NCI-H526 treated with DMSO at 0.1 percent for 48 hours (cell line): ENCODE measurements around the gene KRTAP10-9.
"Not testable (repeated sequence)": the region's sequence is repeated elsewhere in the genome, so short reads cannot be mapped to it uniquely, and the experiment has no call there.

Source experiments
- DNase-seq: peaks from one replicate; lab custom pipeline; 2025; lab: John Stamatoyannopoulos, UW

Gene KRTAP10-9

GRCh38 chr21:44596068-44596725, 30.7 kb upstream of the KRTAP10-9 start:
- no peak for DNase-seq

DNA sequence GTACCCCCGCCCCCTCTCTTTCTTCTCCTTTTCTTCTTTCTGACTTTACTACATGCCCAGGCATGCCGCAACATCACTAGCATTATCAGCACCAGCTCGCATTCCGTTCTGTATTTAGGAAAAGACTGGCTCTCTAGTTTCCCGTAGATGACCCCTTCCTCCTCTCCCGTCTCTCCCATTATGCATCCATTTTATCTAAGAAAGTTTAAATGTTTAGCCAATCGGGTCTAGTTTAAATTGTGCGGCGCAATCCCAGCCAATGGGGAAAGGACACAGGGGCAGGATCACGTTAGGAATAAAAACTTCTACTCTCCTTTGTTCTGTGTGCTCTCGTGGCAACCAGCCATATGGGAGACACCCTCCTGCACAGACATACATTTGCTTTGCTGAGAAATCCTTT, 28.8 kb upstream of the KRTAP10-9 start:
- no peak for DNase-seq

- DNase-seq: no peak
Observed at GRCh38 chr21:44599264-44600029, 27.4 kb upstream of the KRTAP10-9 start.

DNA sequence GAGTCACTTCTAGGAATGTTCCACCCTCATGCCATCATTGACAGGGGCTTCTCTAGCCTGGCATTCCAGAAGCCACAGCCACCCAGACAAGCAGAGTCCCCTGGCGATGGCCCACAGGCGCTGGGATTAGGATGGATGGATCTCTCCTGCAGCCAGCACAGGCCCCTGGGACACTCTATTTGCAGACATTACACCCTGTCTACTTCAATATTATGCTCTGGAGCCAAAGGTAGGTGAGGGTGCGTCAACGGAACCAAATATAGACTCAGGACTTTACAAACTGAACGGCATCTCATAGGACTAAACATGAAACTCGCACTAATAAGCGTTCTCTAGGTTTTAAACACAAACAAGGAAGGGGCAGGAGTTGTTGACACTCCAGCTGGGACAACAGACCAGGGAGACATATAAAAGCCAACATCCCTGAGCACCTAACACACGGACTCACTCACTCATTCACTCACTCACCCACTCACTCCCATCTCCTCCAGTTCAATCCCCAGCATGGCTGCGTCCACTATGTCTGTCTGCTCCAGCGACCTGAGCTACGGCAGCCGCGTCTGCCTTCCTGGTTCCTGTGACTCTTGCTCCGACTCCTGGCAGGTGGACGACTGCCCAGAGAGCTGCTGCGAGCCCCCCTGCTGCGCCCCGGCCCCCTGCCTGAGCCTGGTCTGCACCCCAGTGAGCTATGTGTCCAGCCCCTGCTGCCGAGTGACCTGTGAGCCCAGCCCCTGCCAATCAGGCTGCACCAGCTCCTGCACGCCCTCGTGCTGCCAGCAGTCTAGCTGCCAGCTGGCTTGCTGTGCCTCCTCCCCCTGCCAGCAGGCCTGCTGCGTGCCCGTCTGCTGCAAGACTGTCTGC, 26.5 kb upstream of the KRTAP10-9 start, which contains the start of gene KRTAP10-7:
TSS of gene KRTAP10-7 (plus strand) at position 480 of the 861 bp plus-strand sequence. CDS start at position 505, 25 bp downstream.
- DNase-seq: not testable (repeated sequence)

DNA sequence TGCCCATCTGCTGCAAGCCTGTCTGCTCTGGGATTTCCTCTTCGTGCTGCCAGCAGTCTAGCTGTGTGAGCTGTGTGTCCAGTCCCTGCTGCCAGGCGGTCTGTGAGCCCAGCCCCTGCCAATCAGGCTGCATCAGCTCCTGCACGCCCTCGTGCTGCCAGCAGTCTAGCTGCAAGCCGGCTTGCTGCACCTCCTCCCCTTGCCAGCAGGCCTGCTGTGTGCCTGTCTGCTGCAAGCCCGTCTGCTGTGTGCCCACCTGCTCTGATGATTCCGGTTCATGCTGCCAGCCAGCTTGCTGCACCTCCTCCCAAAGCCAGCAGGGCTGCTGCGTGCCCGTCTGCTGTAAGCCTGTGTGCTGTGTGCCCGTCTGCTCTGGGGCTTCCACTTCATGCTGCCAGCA, 25.8 kb upstream of the KRTAP10-9 start:
- not testable (repeated sequence) for DNase-seq

DNA sequence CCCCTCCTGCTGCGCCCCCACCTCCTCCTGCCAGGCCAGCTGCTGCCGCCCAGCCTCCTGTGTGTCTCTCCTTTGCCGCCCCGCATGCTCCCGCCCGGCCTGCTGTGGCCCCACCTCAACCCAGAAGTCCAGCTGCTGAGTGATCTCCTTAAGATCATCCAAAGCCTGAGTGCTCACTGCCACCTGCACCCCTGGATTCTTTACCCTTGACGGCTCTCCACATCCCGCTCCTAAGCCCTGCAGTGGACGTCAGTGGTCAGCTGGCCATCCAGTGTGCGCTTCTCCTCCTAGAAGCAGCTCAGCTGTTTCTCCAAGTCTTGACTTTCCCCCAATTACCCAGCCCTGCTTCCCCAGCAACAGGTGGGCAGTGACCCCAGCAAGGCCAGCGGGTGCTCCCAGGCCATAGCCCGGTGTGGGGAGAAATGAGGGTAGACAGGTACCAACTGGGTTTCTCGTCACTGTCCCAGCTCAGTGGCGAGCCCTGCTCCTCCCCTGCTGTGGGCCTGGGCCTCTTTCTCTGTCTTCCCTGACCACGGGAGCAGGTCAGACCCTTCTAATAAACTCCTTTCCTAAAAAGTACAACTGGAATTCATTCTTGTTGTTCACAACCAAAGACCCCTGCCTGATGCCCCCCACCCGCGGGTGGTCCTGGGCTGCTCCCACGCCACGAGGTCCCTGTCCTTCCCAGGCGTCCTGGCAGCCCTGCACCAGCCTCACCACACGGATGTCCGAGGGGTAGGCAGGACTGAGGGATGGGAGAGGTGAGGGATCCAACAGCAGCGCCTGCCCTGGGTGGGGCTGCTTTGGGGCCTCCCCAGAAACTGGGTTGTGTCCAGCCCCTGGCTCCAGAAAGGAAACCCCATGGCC, 25.1 kb upstream of the KRTAP10-9 start:
- DNase-seq: no peak

DNA sequence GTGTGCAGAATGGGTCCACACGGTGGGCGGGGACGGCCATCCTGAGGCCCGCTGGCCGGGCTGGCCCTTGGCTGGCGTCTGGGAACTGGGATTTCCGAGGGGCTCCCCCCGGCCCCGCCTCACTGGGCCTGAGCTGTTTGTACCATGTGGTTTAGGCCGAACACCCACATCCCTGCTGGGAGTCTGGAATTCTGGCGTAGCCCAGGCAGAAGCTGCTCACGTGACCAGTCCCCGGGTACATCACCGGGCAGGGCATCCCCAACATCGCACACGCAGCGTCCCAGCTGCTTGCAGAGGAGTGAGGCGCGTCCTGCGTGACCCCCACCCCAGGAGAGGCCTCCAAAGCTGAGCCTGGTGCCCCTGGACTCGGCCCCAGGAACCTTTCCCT, 24.4 kb upstream of the KRTAP10-9 start:
- no peak for DNase-seq

GRCh38 chr21:44603109-44603875, 23.6 kb upstream of the KRTAP10-9 start:
- no peak for DNase-seq

DNA sequence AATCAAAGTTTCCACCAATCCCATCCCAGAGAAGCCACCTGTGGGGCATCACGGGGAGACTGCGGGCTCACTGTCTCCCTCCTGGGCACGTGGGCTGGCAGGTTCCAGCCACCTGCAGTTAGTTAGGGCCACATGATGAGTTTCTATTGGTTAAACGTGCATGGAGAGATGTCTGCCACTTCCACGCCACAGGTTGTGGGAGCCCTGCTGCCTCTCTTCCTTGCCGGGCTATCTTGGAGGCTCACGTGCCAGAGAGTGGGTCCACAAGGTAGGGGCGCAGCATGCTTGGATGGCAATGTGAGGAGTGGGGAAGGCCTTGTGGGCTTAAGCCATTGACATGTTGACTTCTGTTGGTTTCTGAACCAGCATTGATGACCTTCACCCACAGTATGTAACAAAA, 23.0 kb upstream of the KRTAP10-9 start:
- no peak for DNase-seq

GRCh38 chr21:44606495-44606894, 20.4 kb upstream of the KRTAP10-9 start:
- no peak for DNase-seq

GRCh38 chr21:44609193-44609592, 17.7 kb upstream of the KRTAP10-9 start:
- DNase-seq: no peak

- not testable (repeated sequence) for DNase-seq
Observed at GRCh38 chr21:44610157-44610843, 16.6 kb upstream of the KRTAP10-9 start.

DNA sequence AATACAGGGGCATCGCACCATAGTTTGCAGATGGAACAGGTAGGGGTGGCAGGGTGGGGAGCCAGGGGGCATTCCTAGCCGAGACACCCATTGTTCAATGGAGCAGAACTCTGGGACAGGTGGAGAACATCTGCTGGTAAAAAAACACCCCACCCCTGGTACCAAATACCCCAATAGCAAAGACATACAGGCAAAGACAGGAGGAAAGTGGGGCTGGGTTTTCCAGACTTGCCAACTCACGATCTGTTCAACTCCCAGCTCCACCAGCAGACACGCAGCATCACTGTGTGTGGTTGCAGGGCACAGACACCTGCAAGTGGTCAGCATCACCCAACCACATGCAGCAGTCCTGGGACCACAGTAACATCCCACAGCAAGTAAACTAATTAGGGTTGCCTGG, 15.3 kb upstream of the KRTAP10-9 start:
- no peak for DNase-seq

- DNase-seq: no peak
Observed at GRCh38 chr21:44612029-44612486, 14.8 kb upstream of the KRTAP10-9 start, which contains the start of gene KRTAP10-8. Gene KRTAP10-8, plus strand, starts transcription at chr21:44612079. Its CDS starts 22 bp downstream, at chr21:44612101.

DNA sequence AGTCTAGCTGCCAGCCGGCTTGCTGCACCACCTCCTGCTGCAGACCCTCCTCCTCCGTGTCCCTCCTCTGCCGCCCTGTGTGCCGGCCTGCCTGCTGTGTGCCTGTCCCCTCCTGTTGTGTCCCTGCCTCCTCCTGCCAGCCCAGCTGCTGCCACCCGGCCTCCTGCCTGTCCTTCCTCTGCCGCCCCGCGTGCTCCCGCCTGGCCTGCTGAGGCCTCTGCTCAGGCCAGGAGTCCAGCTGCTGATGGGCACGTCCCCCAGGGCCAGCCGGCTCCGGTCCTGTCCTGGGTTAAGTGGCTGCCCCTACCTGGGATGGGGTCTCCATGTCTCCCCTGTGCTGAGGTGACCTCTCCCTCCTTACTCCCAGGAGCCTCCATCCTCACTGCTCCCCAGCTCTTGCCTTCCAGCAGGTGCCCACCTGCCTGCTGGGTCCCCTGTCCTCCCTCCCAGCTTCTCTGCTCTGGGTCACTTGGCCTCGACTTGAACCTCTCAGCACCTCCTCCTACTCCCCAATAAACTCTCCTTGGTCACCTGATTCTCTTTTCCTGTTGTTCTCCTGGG, 14.1 kb upstream of the KRTAP10-9 start:
- DNase-seq: no peak

GRCh38 chr21:44613386-44614155, 13.3 kb upstream of the KRTAP10-9 start:
- no peak for DNase-seq

- no peak for DNase-seq
Observed at GRCh38 chr21:44614161-44614631, 12.7 kb upstream of the KRTAP10-9 start.

DNA sequence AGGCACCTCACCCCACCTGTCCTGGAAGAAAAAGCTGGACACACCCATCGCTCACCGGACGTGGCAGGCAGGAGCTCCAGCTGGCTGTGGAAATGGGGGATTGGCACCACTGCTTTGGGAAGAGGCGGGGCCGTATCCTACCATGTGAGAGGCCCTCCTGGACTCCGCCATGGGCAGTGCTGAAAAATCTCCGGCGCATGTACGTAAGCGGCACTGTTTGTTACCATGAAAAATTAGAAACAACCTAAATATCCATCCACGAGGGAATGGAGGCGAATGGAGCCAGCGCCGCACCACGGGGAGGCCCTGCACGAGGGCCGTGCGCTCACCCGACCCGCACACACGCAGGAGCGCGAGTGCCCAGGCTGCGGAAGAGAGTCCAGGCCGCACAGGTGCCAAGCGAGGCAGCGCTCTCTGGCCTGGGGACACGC, 11.9 kb upstream of the KRTAP10-9 start:
- DNase-seq: no peak

DNA sequence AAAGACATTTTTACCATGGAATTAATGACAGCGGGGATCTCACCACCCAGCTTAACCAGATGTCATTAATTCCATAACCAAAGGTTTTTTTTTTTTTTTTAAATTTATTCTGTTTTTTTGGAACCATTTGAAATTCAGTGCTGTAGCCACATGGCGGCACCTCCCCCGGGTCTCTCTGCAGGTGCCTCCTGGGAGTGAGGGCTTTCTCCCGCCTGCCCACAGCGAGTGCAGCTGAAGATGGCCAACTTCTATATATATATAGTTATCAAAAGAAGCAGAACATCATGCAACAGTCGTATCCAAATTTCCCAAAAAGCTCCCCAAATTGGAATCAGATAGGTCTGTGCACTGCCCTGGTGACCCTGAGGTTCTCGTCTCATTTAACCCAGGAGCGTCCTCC, 11.4 kb upstream of the KRTAP10-9 start:
- no peak for DNase-seq
